HUES48 (cell line): ENCODE data around the gene C1orf52.

Experiments
- H3K27ac ChIP-seq: one replicate; pipeline ENCODE4 v1.7.0; 2013; ENCODE audit warnings: low read depth, low read length, inconsistent platforms
- H3K27me3 ChIP-seq: 2 replicates; pipeline ENCODE4 v1.6.1; 2013; ENCODE audit warnings: mild to moderate bottlenecking, low read length; ENCODE audit not compliant: control insufficient read depth, insufficient read depth
- H3K36me3 ChIP-seq: 2 replicates; pipeline ENCODE4 v1.6.1; 2013; ENCODE audit warnings: low read length; ENCODE audit not compliant: control insufficient read depth, insufficient read depth
- H3K4me1 ChIP-seq: 2 replicates; pipeline ENCODE4 v1.6.1; 2013; ENCODE audit warnings: mild to moderate bottlenecking, low read length; ENCODE audit not compliant: control insufficient read depth, insufficient read depth
- H3K4me3 ChIP-seq: 2 replicates; pipeline ENCODE4 v1.5.1; 2013; ENCODE audit warnings: mild to moderate bottlenecking, low read depth, low read length
- H3K9ac ChIP-seq: 2 replicates; pipeline ENCODE4 v1.6.1; 2013; ENCODE audit warnings: mild to moderate bottlenecking, low read depth, low read length, moderate library complexity
- H3K9me3 ChIP-seq: 2 replicates; pipeline ENCODE4 v1.6.1; 2013; ENCODE audit warnings: low read length; ENCODE audit not compliant: control insufficient read depth, insufficient read depth

The C1orf52 gene

GRCh38 chr1:85259118-85259911, at the start of gene C1orf52:
Gene C1orf52, minus strand, starts transcription at chr1:85259662. Its CDS starts 29 bp downstream, at chr1:85259633.
- H3K4me1 ChIP-seq: peaks cover 3% of the 10 kb centered on the region

GRCh38 chr1:85308833-85309350, 49.4 kb upstream of the C1orf52 start:
- Histone ChIP-seq H3K4me1 (peaks cover 15% of the 10 kb centered on the region), H3K9me3 (no peaks in the 10 kb centered on the region), H3K4me3 (no peak overlapping the region), H3K27ac (no peak overlapping the region), H3K36me3 (no peaks in the 10 kb centered on the region), H3K9ac (no peak overlapping the region), H3K27me3 (no peaks in the 10 kb centered on the region)

More at GRCh38 chr1:85259118-85259911, at the start of gene C1orf52:
- H3K4me3 ChIP-seq: peak within 1 kb of the TSS; percentile 99
- H3K27me3 ChIP-seq: no peaks in the 10 kb centered on the region
- H3K9ac ChIP-seq: peak within 1 kb of the TSS; percentile 88
- 0 out of 2 replicates have a peak, but pooled peaks cover 4% of the 10 kb centered on the region for H3K9me3 ChIP-seq
- H3K27ac ChIP-seq: peak within 1 kb of the TSS; percentile 78
- peaks cover 36% of the 10 kb centered on the region for H3K36me3 ChIP-seq

DNA sequence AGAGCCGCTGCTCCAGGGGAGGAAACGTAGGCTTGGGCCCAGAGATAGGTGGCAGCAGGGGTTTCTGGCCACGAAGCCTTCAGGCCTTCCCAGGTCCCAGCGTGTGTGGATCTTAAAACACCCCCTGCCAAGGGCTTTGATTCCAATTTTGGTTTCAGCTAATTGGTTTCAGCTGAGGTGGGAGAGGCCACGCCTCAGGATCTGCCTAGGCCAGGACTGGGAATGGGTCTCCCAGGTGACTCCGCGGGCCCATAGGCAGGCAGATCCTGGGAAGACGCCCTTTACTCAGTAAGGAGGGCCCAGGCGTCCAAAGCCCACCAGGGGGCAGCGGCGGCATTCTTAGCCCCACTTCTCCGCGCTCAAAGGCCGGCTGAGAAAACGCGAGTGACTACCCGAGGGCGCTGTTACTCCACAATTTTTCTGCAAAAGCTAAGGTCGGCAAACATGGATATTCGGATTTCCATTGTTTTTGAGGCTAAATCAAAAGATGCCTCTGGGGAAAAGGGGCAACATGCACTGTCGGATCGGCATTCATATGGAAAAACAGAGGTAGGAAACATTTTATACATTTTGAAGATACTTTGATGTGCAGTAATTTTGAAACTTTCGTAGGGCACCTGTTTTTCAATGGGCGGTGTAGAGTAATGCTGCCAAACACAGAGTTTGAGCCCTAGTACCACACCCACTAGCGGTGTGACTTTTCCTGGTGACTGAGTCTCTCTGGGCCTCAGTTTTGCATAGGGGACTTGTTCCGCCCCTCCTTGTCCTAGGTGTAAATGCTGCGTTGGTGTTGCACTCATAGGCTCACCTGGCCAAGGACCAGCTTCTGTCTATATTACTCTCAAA, 48.7 kb upstream of the C1orf52 start:
- H3K4me3 ChIP-seq: peak overlapping the region; percentile 23; the same call in 1 of the 2 replicates
- H3K9ac ChIP-seq: no peak overlapping the region
- H3K27me3 ChIP-seq: no peaks in the 10 kb centered on the region
- no peak overlapping the region for H3K27ac ChIP-seq
- no peaks in the 10 kb centered on the region for H3K36me3 ChIP-seq
- H3K9me3 ChIP-seq: no peaks in the 10 kb centered on the region
- peaks cover 15% of the 10 kb centered on the region for H3K4me1 ChIP-seq

- no peaks in the 10 kb centered on the region for H3K27me3 ChIP-seq
- H3K9ac ChIP-seq: no peak overlapping the region
- H3K27ac ChIP-seq: no peak overlapping the region
- H3K4me3 ChIP-seq: no peak overlapping the region
- H3K36me3 ChIP-seq: no peaks in the 10 kb centered on the region
- peaks cover 15% of the 10 kb centered on the region for H3K4me1 ChIP-seq
- no peaks in the 10 kb centered on the region for H3K9me3 ChIP-seq
Observed at GRCh38 chr1:85306236-85306635, 46.8 kb upstream of the C1orf52 start.

DNA sequence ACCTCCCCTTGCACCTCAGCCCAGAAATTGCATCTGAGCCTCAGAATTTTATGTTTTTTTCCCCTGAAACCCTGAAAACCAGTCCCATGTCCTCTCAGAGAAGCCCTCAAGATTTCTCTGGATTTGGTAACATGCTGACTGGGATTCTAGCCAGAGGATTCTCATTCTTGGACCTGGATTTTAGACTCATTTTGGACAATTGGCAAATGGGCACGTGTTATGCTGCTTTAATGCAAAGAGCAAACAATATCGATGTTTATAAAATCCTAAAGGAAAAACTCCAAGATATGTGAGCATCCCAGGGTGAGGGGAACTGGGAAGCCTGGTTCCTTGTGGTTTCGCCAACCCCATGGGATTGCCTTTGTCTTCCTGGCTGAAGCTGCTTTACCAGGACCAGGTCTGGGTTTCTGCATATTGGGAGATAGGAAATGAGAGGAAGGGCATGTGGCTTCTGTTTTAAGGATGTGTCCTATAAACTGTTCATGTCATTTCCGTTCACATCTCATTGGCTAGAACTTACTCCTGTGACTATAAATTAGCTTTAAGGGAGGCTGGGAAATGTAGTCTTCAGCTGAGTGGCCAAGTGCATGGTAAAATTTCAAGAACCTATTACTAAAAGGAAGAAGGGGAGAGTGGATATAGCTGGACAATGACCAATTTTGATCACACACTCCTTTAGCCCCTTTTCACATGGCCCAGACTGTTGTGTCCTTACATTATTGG, 44.1 kb upstream of the C1orf52 start:
- H3K36me3 ChIP-seq: no peaks in the 10 kb centered on the region
- no peak overlapping the region for H3K9ac ChIP-seq
- H3K4me1 ChIP-seq: peaks cover 8% of the 10 kb centered on the region
- no peak overlapping the region for H3K27ac ChIP-seq
- H3K4me3 ChIP-seq: no peak overlapping the region
- H3K27me3 ChIP-seq: no peaks in the 10 kb centered on the region
- H3K9me3 ChIP-seq: no peaks in the 10 kb centered on the region

DNA sequence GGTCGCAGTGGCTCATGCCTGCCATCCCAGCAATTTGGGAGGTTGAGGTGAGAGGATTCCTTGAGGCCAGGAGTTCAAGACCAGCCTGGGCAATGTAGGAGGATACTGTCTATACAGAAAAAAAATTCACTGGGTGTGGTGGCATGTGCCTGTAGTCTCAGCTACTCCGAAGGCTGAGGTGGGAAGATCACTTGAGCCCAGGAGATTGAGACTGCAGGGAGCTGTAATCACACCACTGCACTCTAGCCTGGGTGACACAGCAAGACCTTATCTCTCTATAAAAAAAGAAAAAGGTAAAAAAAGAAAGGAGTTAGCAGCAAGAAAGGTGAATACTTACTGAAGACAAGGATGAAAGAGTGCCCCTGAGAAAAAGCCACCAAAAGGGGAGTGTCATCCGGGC, 40.7 kb upstream of the C1orf52 start:
- Histone ChIP-seq H3K36me3 (no peaks in the 10 kb centered on the region), H3K27me3 (no peaks in the 10 kb centered on the region), H3K4me1 (peaks cover 12% of the 10 kb centered on the region), H3K9me3 (no peaks in the 10 kb centered on the region), H3K4me3 (no peak overlapping the region), H3K27ac (no peak overlapping the region), H3K9ac (no peak overlapping the region)

GRCh38 chr1:85297855-85298629, 38.6 kb upstream of the C1orf52 start:
- Histone ChIP-seq H3K36me3 (no peaks in the 10 kb centered on the region), H3K4me1 (peaks cover 12% of the 10 kb centered on the region), H3K9me3 (no peaks in the 10 kb centered on the region), H3K4me3 (no peak overlapping the region), H3K9ac (no peak overlapping the region), H3K27me3 (no peaks in the 10 kb centered on the region), H3K27ac (peak overlapping the region; percentile 79)

- Histone ChIP-seq H3K27ac (peak overlapping the region; percentile 79), H3K9me3 (no peaks in the 10 kb centered on the region), H3K4me1 (peaks cover 12% of the 10 kb centered on the region), H3K9ac (no peak overlapping the region), H3K27me3 (no peaks in the 10 kb centered on the region), H3K4me3 (no peak overlapping the region), H3K36me3 (no peaks in the 10 kb centered on the region)
Observed at GRCh38 chr1:85297538-85297854, 38.0 kb upstream of the C1orf52 start.

DNA sequence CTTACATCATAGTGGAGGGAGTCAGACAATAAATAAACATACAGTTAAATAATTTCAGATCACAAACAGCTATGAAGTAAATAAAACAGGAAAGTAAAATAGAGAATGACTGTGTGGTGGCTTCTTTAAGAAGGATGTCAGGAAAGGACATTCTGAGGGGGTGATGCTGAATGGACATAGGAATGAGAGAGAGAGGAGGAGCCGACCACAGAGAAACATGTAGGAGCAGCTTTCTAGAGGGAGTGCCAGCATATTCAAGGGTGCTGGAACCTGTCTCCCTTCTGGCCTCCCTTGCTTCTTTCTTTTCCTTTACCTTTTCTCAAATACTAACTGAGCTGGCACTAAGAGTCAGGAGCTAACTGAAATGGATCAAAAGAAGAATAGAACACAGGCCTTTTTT, 37.5 kb upstream of the C1orf52 start:
- Histone ChIP-seq H3K4me3 (no peak overlapping the region), H3K36me3 (no peaks in the 10 kb centered on the region), H3K27me3 (no peaks in the 10 kb centered on the region), H3K27ac (no peak overlapping the region), H3K4me1 (peaks cover 12% of the 10 kb centered on the region), H3K9me3 (no peaks in the 10 kb centered on the region), H3K9ac (no peak overlapping the region)

DNA sequence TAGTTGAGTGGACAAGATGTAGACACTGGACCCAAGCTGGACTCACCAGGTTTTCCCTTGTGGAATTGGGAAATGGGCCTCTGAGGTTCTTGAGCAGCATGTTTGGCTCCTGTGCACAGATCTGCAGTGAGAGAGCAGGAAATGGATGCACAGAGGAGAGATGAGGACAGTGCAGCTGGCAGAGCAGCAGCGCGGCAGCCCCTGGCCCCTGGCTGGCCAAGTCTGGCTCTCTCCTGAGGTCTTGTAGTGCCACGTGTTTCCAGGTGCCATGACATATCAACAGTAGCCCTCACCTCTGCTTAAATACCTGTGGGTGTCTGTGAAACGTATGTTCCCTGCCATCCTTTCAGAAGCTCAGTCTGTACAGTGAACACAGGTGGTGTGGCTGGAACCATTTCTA, 36.2 kb upstream of the C1orf52 start:
- H3K4me3 ChIP-seq: no peak overlapping the region
- no peaks in the 10 kb centered on the region for H3K9me3 ChIP-seq
- no peak overlapping the region for H3K27ac ChIP-seq
- no peaks in the 10 kb centered on the region for H3K27me3 ChIP-seq
- no peak overlapping the region for H3K9ac ChIP-seq
- H3K4me1 ChIP-seq: peaks cover 12% of the 10 kb centered on the region
- no peaks in the 10 kb centered on the region for H3K36me3 ChIP-seq
